ENCODE data around the gene REP15.

- TF ChIP-seq CTCF (IDR thresholded peaks at IDR 0.05), result no peak
- TF ChIP-seq POLR2AphosphoS5 (IDR thresholded peaks at IDR 0.05), result no peak
These were observed 23.0 kb upstream of the REP15 start for GRCh38 chr12:27673101-27673718.

All from gastroesophageal sphincter (tissue), 3 donors.